Activated T-helper 2 cell treated with anti-CD3 and anti-CD28 coated beads, Interferon-gamma antibody, Interleukin-2, Interleukin-4, amounts not matched to agents 10 μg/mL and 5 μg/mL and 100 μg/mL, durations not matched to agents 14 hours and 24 hours and 36 hours (primary cell): ENCODE measurements around the gene CCDC88C. TPM values are rescaled to one million over a fixed set of nuclear protein-coding genes. Genes with fewer than 3 reads are reported as not detected.
"Not testable (repeated sequence)": the region's sequence is repeated elsewhere in the genome, so short reads cannot be mapped to it uniquely, and the experiment has no call there.

ENCODE experiments used
- DNase-seq: peaks from one replicate; pipeline ENCODE4 v3.0.0; 2021; ENCODE audit warnings: low spot score
- H3K27ac Mint-ChIP-seq: one replicate; pipeline ENCODE4 v1.8.0; 2021; ENCODE audit warnings: mixed read lengths
- H3K27me3 Mint-ChIP-seq: one replicate; pipeline ENCODE4 v1.8.0; 2021; ENCODE audit warnings: low read depth, mixed read lengths
- H3K36me3 Mint-ChIP-seq: one replicate; pipeline ENCODE4 v1.8.0; 2021; ENCODE audit warnings: low read depth, mixed read lengths
- H3K4me1 Mint-ChIP-seq: one replicate; pipeline ENCODE4 v1.8.0; 2021; ENCODE audit warnings: low read depth, mixed read lengths
- H3K4me3 Mint-ChIP-seq: one replicate; pipeline ENCODE4 v1.8.0; 2021; ENCODE audit warnings: low read depth, mild to moderate bottlenecking, moderate library complexity, mixed read lengths
- H3K9me3 Mint-ChIP-seq: one replicate; pipeline ENCODE4 v1.8.0; 2021; ENCODE audit warnings: mixed read lengths
- intact Hi-C: fragments of 100-400 bp; cut with micrococcal nuclease; formaldehyde crosslinking; loops from one replicate; pipeline ENCODE4 v1.15.1; 2023
- total RNA-seq: library from RNA; stranded (reverse); gene quantifications from 2 replicates; pipeline ENCODE4 v1.2.3, GENCODE V29; 2022

CCDC88C gene
- total RNA-seq, 1 donor from 2014 or later: 95.3 TPM

DNA sequence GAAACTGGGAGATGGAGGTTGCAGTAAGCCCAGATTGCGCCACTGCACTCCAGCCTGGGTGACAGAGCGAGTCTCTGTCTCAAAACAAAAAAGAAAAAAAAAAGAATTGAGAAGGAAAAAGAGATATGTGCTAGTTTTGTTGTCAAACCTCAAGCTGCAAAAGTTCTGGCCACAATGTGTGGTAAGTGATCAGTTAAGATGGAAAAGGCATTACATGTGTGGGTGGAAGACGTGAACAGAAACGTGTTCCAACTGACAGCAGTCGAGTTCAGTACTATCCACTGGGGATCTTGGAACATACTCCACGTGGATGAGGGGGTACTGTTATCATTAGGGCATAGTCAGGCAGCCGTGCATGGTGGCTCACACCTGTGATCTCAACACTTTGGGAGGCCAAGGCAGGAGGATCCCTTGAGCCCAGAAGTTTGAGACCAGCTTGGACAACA lies 190.4 kb downstream of the CCDC88C start:
- Mint-ChIP-seq H3K4me1 (peaks cover 85% of the 10 kb centered on the region), H3K9me3 (peaks cover 16% of the 10 kb centered on the region), H3K27ac (peak overlapping the region; percentile 100), H3K4me3 (peak overlapping the region; percentile 24), H3K36me3 (peaks cover 61% of the 10 kb centered on the region), H3K27me3 (no peaks in the 10 kb centered on the region)
- no peak for DNase-seq
- intact Hi-C loops: loop anchor here (5.0 kb wide), 3 partner anchors 35 to 90 kb away; no protein-coding TSS in a partner anchor

DNA sequence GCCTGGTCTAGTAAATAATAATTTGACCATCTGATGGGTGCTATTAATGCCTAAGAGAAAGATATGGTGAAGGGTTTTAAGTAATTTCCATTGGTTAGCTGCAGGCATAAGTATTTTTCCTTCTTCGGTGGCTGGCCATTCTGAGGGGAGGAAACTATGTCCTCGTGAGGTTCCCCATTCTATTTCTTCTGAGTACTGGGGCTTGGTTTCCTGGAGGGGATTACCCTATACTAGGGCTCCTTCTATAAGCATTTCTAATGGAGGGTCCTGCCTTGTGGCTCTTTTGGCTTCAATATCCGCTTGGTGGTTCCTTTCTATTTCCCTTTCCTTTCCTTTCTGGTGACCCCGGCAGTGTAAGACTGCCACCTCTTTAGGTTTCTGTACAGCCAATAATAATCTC lies 191.3 kb downstream of the CCDC88C start:
- intact Hi-C loops: loop anchor here (5.0 kb wide), 3 partner anchors 36 to 91 kb away; no protein-coding TSS in a partner anchor
- not testable (repeated sequence) for H3K27me3 Mint-ChIP-seq, H3K4me3 Mint-ChIP-seq, DNase-seq
- Mint-ChIP-seq H3K4me1 (peaks cover 81% of the 10 kb centered on the region), H3K36me3 (peaks cover 61% of the 10 kb centered on the region), H3K9me3 (peaks cover 15% of the 10 kb centered on the region), H3K27ac (peak overlapping the region; percentile 100)

DNA sequence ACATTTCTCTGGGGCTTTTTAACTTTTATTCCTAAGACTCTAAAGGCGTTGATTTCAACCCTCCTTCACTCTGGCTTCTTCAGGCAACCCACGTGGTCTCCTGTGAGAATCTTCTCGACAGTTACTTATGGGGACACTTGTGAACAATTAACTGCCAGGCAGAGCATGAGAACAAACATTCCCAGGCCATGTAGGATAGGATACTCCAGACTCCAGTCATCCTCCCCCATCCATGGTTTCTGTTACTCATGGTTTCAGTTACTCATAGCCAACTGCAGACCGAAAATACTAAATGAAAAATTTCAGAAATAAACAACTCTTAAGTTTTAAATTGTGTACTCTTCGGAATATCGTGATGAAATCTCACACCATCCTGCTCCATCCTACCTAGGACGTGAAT lies 192.6 kb downstream of the CCDC88C start:
- Mint-ChIP-seq H3K27me3 (no peaks in the 10 kb centered on the region), H3K4me1 (peaks cover 71% of the 10 kb centered on the region), H3K4me3 (no peak overlapping the region), H3K9me3 (peaks cover 6% of the 10 kb centered on the region), H3K36me3 (peaks cover 56% of the 10 kb centered on the region), H3K27ac (peak overlapping the region; percentile 100)
- no peak for DNase-seq
- intact Hi-C loops: loop anchor here (5.0 kb wide), 3 partner anchors 37 to 92 kb away; no protein-coding TSS in a partner anchor

- Mint-ChIP-seq H3K36me3 (peaks cover 61% of the 10 kb centered on the region), H3K4me1 (peaks cover 55% of the 10 kb centered on the region), H3K27me3 (no peaks in the 10 kb centered on the region), H3K4me3 (no peak overlapping the region), H3K9me3 (peaks cover 6% of the 10 kb centered on the region), H3K27ac (peak overlapping the region; percentile 73)
- DNase-seq: no peak
- intact Hi-C loops: no loop called here
Measured at GRCh38 chr14:91223028-91223783, 194.4 kb downstream of the CCDC88C start.

Other genes with a start within 250 kb of the CCDC88C start
- gene GPR68, start 173.1 kb downstream of the CCDC88C start, total RNA-seq: 5.7 and 6.0 TPM in 2 replicates
- gene PPP4R3A, start 92.5 kb upstream of the CCDC88C start, total RNA-seq: 104 and 121 TPM in 2 replicates